ENCODE measurements around the gene PWWP2A.
"Not testable (repeated sequence)": the region's sequence is repeated elsewhere in the genome, so short reads cannot be mapped to it uniquely, and the experiment has no call there.

Gene PWWP2A

GRCh38 chr5:160087199-160087598 is 32.1 kb downstream of the PWWP2A start:
- no peaks in the 10 kb centered on the region for H3K9me3 ChIP-seq (ENCODE audit: control insufficient read depth, insufficient read depth, low read length)
- H3K27me3 ChIP-seq (ENCODE audit: control insufficient read depth, insufficient read depth, low read length) = no peaks in the 10 kb centered on the region
- peaks cover 2% of the 10 kb centered on the region for H3K4me1 ChIP-seq (ENCODE audit: control insufficient read depth, insufficient read depth, low read length)
- H3K36me3 ChIP-seq (ENCODE audit: control insufficient read depth, insufficient read depth, low read length) = no peaks in the 10 kb centered on the region
- H3K9ac ChIP-seq (ENCODE audit: low read depth, low read length) = no peak overlapping the region
- H3K4me3 ChIP-seq (ENCODE audit: low read depth, low read length) = no peak overlapping the region

GRCh38 chr5:160084144-160084543 is 35.1 kb downstream of the PWWP2A start:
- H3K36me3 ChIP-seq (ENCODE audit: control insufficient read depth, insufficient read depth, low read length) = no peaks in the 10 kb centered on the region
- no peak overlapping the region for H3K4me3 ChIP-seq (ENCODE audit: low read depth, low read length)
- H3K9ac ChIP-seq (ENCODE audit: low read depth, low read length) = no peak overlapping the region
- no peaks in the 10 kb centered on the region for H3K27me3 ChIP-seq (ENCODE audit: control insufficient read depth, insufficient read depth, low read length)
- H3K4me1 ChIP-seq (ENCODE audit: control insufficient read depth, insufficient read depth, low read length) = peaks cover 2% of the 10 kb centered on the region
- no peaks in the 10 kb centered on the region for H3K9me3 ChIP-seq (ENCODE audit: control insufficient read depth, insufficient read depth, low read length)

- no peaks in the 10 kb centered on the region for H3K36me3 ChIP-seq (ENCODE audit: control insufficient read depth, insufficient read depth, low read length)
- no peaks in the 10 kb centered on the region for H3K9me3 ChIP-seq (ENCODE audit: control insufficient read depth, insufficient read depth, low read length)
- H3K4me1 ChIP-seq (ENCODE audit: control insufficient read depth, insufficient read depth, low read length) = peaks cover 2% of the 10 kb centered on the region
- H3K4me3 ChIP-seq (ENCODE audit: low read depth, low read length) = no peak overlapping the region
- H3K9ac ChIP-seq (ENCODE audit: low read depth, low read length) = no peak overlapping the region
- H3K27me3 ChIP-seq (ENCODE audit: control insufficient read depth, insufficient read depth, low read length) = no peaks in the 10 kb centered on the region
These were observed 35.7 kb downstream of the PWWP2A start for GRCh38 chr5:160083501-160083900.

- Histone ChIP-seq H3K9ac (ENCODE audit: low read depth, low read length) (no peak overlapping the region), H3K4me3 (ENCODE audit: low read depth, low read length) (no peak overlapping the region), H3K36me3 (ENCODE audit: control insufficient read depth, insufficient read depth, low read length) (no peaks in the 10 kb centered on the region), H3K9me3 (ENCODE audit: control insufficient read depth, insufficient read depth, low read length) (no peaks in the 10 kb centered on the region), H3K27me3 (ENCODE audit: control insufficient read depth, insufficient read depth, low read length) (no peaks in the 10 kb centered on the region), H3K4me1 (ENCODE audit: control insufficient read depth, insufficient read depth, low read length) (peaks cover 2% of the 10 kb centered on the region)
These were observed 36.4 kb downstream of the PWWP2A start for GRCh38 chr5:160082614-160083500.

- no peak overlapping the region for H3K4me3 ChIP-seq (ENCODE audit: low read depth, low read length)
- H3K9ac ChIP-seq (ENCODE audit: low read depth, low read length) = no peak overlapping the region
- H3K9me3 ChIP-seq (ENCODE audit: control insufficient read depth, insufficient read depth, low read length) = no peaks in the 10 kb centered on the region
- H3K4me1 ChIP-seq (ENCODE audit: control insufficient read depth, insufficient read depth, low read length) = peaks cover 2% of the 10 kb centered on the region
- H3K27me3 ChIP-seq (ENCODE audit: control insufficient read depth, insufficient read depth, low read length) = no peaks in the 10 kb centered on the region
- no peaks in the 10 kb centered on the region for H3K36me3 ChIP-seq (ENCODE audit: control insufficient read depth, insufficient read depth, low read length)
These were observed 37.8 kb downstream of the PWWP2A start for GRCh38 chr5:160081495-160081894.

- peaks cover 2% of the 10 kb centered on the region for H3K4me1 ChIP-seq (ENCODE audit: control insufficient read depth, insufficient read depth, low read length)
- no peaks in the 10 kb centered on the region for H3K9me3 ChIP-seq (ENCODE audit: control insufficient read depth, insufficient read depth, low read length)
- H3K4me3 ChIP-seq (ENCODE audit: low read depth, low read length) = no peak overlapping the region
- H3K9ac ChIP-seq (ENCODE audit: low read depth, low read length) = no peak overlapping the region
- no peaks in the 10 kb centered on the region for H3K36me3 ChIP-seq (ENCODE audit: control insufficient read depth, insufficient read depth, low read length)
- H3K27me3 ChIP-seq (ENCODE audit: control insufficient read depth, insufficient read depth, low read length) = no peaks in the 10 kb centered on the region
These were observed 39.5 kb downstream of the PWWP2A start for GRCh38 chr5:160079753-160080152.

GRCh38 chr5:160076997-160077396 is 42.3 kb downstream of the PWWP2A start:
- Histone ChIP-seq H3K4me3 (ENCODE audit: low read depth, low read length) (no peak overlapping the region), H3K27me3 (ENCODE audit: control insufficient read depth, insufficient read depth, low read length) (no peaks in the 10 kb centered on the region)

GRCh38 chr5:160075073-160075472 is 44.2 kb downstream of the PWWP2A start:
- Histone ChIP-seq H3K4me3 (ENCODE audit: low read depth, low read length) (no peak overlapping the region), H3K36me3 (ENCODE audit: control insufficient read depth, insufficient read depth, low read length) (no peaks in the 10 kb centered on the region), H3K4me1 (ENCODE audit: control insufficient read depth, insufficient read depth, low read length) (no peaks in the 10 kb centered on the region), H3K9me3 (ENCODE audit: control insufficient read depth, insufficient read depth, low read length) (no peaks in the 10 kb centered on the region), H3K27me3 (ENCODE audit: control insufficient read depth, insufficient read depth, low read length) (no peaks in the 10 kb centered on the region), H3K9ac (ENCODE audit: low read depth, low read length) (no peak overlapping the region)

More at GRCh38 chr5:160076997-160077396, 42.3 kb downstream of the PWWP2A start:
- Histone ChIP-seq H3K9me3 (ENCODE audit: control insufficient read depth, insufficient read depth, low read length) (no peaks in the 10 kb centered on the region), H3K36me3 (ENCODE audit: control insufficient read depth, insufficient read depth, low read length) (no peaks in the 10 kb centered on the region), H3K4me1 (ENCODE audit: control insufficient read depth, insufficient read depth, low read length) (no peaks in the 10 kb centered on the region), H3K9ac (ENCODE audit: low read depth, low read length) (no peak overlapping the region)

- no peak overlapping the region for H3K9ac ChIP-seq (ENCODE audit: low read depth, low read length)
- H3K27me3 ChIP-seq (ENCODE audit: control insufficient read depth, insufficient read depth, low read length) = no peaks in the 10 kb centered on the region
- H3K9me3 ChIP-seq (ENCODE audit: control insufficient read depth, insufficient read depth, low read length) = no peaks in the 10 kb centered on the region
- H3K4me1 ChIP-seq (ENCODE audit: control insufficient read depth, insufficient read depth, low read length) = no peaks in the 10 kb centered on the region
- no peak overlapping the region for H3K4me3 ChIP-seq (ENCODE audit: low read depth, low read length)
- H3K36me3 ChIP-seq (ENCODE audit: control insufficient read depth, insufficient read depth, low read length) = no peaks in the 10 kb centered on the region
These were observed 47.3 kb downstream of the PWWP2A start for GRCh38 chr5:160071916-160072315.

GRCh38 chr5:160071516-160071915 is 47.7 kb downstream of the PWWP2A start:
- Histone ChIP-seq H3K36me3 (ENCODE audit: control insufficient read depth, insufficient read depth, low read length) (no peaks in the 10 kb centered on the region), H3K4me3 (ENCODE audit: low read depth, low read length) (no peak overlapping the region), H3K4me1 (ENCODE audit: control insufficient read depth, insufficient read depth, low read length) (no peaks in the 10 kb centered on the region), H3K27me3 (ENCODE audit: control insufficient read depth, insufficient read depth, low read length) (no peaks in the 10 kb centered on the region), H3K9ac (ENCODE audit: low read depth, low read length) (no peak overlapping the region), H3K9me3 (ENCODE audit: control insufficient read depth, insufficient read depth, low read length) (no peaks in the 10 kb centered on the region)

- H3K4me1 ChIP-seq (ENCODE audit: control insufficient read depth, insufficient read depth, low read length); H3K9me3 ChIP-seq (ENCODE audit: control insufficient read depth, insufficient read depth, low read length); H3K36me3 ChIP-seq (ENCODE audit: control insufficient read depth, insufficient read depth, low read length); H3K27me3 ChIP-seq (ENCODE audit: control insufficient read depth, insufficient read depth, low read length); H3K4me3 ChIP-seq (ENCODE audit: low read depth, low read length); H3K9ac ChIP-seq (ENCODE audit: low read depth, low read length): not testable (repeated sequence)
These were observed 50.1 kb downstream of the PWWP2A start for GRCh38 chr5:160069120-160069519.

- no peaks in the 10 kb centered on the region for H3K27me3 ChIP-seq (ENCODE audit: control insufficient read depth, insufficient read depth, low read length)
- H3K4me3 ChIP-seq (ENCODE audit: low read depth, low read length) = no peak overlapping the region
- H3K9me3 ChIP-seq (ENCODE audit: control insufficient read depth, insufficient read depth, low read length) = no peaks in the 10 kb centered on the region
- no peak overlapping the region for H3K9ac ChIP-seq (ENCODE audit: low read depth, low read length)
- no peaks in the 10 kb centered on the region for H3K36me3 ChIP-seq (ENCODE audit: control insufficient read depth, insufficient read depth, low read length)
- peaks cover 4% of the 10 kb centered on the region for H3K4me1 ChIP-seq (ENCODE audit: control insufficient read depth, insufficient read depth, low read length)
These were observed 54.1 kb downstream of the PWWP2A start for GRCh38 chr5:160064995-160065614.
